GM23338 (cell line): ENCODE results near the gene GCK. TPM values are rescaled to one million over a fixed set of nuclear protein-coding genes. Genes with fewer than 3 reads are reported as not detected.

ENCODE experiments used
- ATAC-seq: fragments of 200-7000 bp; cut with Tn5 transposase; 3 replicates; pipeline ENCODE4 v1.9.1; 2020
- DNase-seq: peaks from one replicate; pipeline ENCODE4 v3.0.0-alpha.2; 2015; ENCODE audit warnings: low spot score
- H2AFZ ChIP-seq: fragments of 200-600 bp; sonication (generic); 2 replicates; pipeline ENCODE4 v1.8.0; 2016; ENCODE audit warnings: antibody characterized with exemption, mild to moderate bottlenecking, moderate library complexity
- H3F3A ChIP-seq: fragments of 200-600 bp; sonication (generic); replicated peaks from 2 replicates; pipeline ENCODE4 v1.8.0; 2017; ENCODE audit warnings: antibody characterized with exemption, mixed run types, low read depth
- H3K27ac ChIP-seq: fragments of 200-600 bp; sonication (generic); 2 replicates; pipeline ENCODE4 v1.6.1; 2016; ENCODE audit warnings: low read depth
- H3K27me3 ChIP-seq: fragments of 200-600 bp; sonication (generic); 2 replicates; pipeline ENCODE4 v1.8.0; 2016; ENCODE audit warnings: mild to moderate bottlenecking, mixed run types, moderate library complexity; ENCODE audit not compliant: insufficient read depth
- H3K36me3 ChIP-seq: fragments of 200-600 bp; sonication (generic); 2 replicates; pipeline ENCODE4 v1.8.0; 2016; ENCODE audit warnings: mild to moderate bottlenecking; ENCODE audit not compliant: insufficient read depth
- H3K4me1 ChIP-seq: fragments of 200-600 bp; sonication (generic); 2 replicates; pipeline ENCODE4 v1.8.0; 2016; ENCODE audit warnings: mild to moderate bottlenecking, moderate library complexity; ENCODE audit not compliant: insufficient read depth
- H3K4me2 ChIP-seq: fragments of 200-600 bp; sonication (generic); 2 replicates; pipeline ENCODE4 v1.7.1; 2017; ENCODE audit warnings: mixed run types
- H3K4me3 ChIP-seq: fragments of 200-600 bp; sonication (generic); 2 replicates; pipeline ENCODE4 v1.6.1; 2016; ENCODE audit warnings: mixed run types
- H3K79me2 ChIP-seq: fragments of 200-600 bp; sonication (generic); replicated peaks from 2 replicates; pipeline ENCODE4 v1.8.0; 2017; ENCODE audit warnings: mild to moderate bottlenecking; ENCODE audit not compliant: insufficient read depth
- H3K9me2 ChIP-seq: fragments of 200-600 bp; sonication (generic); 2 replicates; pipeline ENCODE4 v1.8.0; 2017; ENCODE audit not compliant: insufficient read depth
- H4K20me1 ChIP-seq: fragments of 200-600 bp; sonication (generic); replicated peaks from 2 replicates; pipeline ENCODE4 v1.8.0; 2017; ENCODE audit warnings: mild to moderate bottlenecking; ENCODE audit not compliant: insufficient read depth
- H3K27ac Mint-ChIP-seq: 2 replicates; pipeline ENCODE4 v1.8.0; 2020; ENCODE audit warnings: inconsistent platforms, mild to moderate bottlenecking, moderate library complexity, mixed read lengths
- H3K27me3 Mint-ChIP-seq: 3 replicates; pipeline ENCODE4 v1.8.0; 2022; ENCODE audit warnings: low read depth, mild to moderate bottlenecking, moderate library complexity, mixed read lengths, inconsistent platforms; ENCODE audit not compliant: insufficient read depth, poor library complexity
- H3K36me3 Mint-ChIP-seq: 3 replicates; pipeline ENCODE4 v1.8.0; 2021; ENCODE audit warnings: low read depth, mild to moderate bottlenecking, inconsistent platforms, moderate library complexity, mixed read lengths
- H3K4me1 Mint-ChIP-seq: 3 replicates; pipeline ENCODE4 v1.8.0; 2020; ENCODE audit warnings: mild to moderate bottlenecking, inconsistent platforms, mixed read lengths
- H3K4me3 Mint-ChIP-seq: 3 replicates; pipeline ENCODE4 v1.8.0; 2021; ENCODE audit warnings: moderate library complexity, mild to moderate bottlenecking, inconsistent platforms, mixed read lengths
- H3K9me3 Mint-ChIP-seq: 3 replicates; pipeline ENCODE4 v1.8.0; 2020; ENCODE audit warnings: moderate library complexity, mild to moderate bottlenecking, inconsistent platforms, mixed read lengths
- CREB1 ChIP-seq: fragments of 250-450 bp; sonication (Bioruptor Pico); IDR thresholded peaks from 2 replicates; pipeline ENCODE4 v1.5.0; 2020; ENCODE audit warnings: low read depth, mild to moderate bottlenecking, moderate library complexity
- CTCF ChIP-seq, 2 experiments: fragments of 200-600 bp in 1 of 2; sonication (generic) in 1 of 2; conservative IDR thresholded peaks; 2 replicates each; pipeline versions ENCODE4 v1.5.1 to v1.6.1; 2016 to 2017; ENCODE audit warnings: antibody characterized with exemption in 2 of 2, low read depth in 2 of 2, mild to moderate bottlenecking in 2 of 2, moderate library complexity in 1 of 2
- ETS1 ChIP-seq: IDR thresholded peaks from 2 replicates; pipeline ENCODE4 v1.6.1; 2016; ENCODE audit warnings: antibody characterized with exemption
- EZH2 ChIP-seq: fragments of 200-600 bp; sonication (generic); IDR thresholded peaks from one replicate; pipeline ENCODE4 v1.8.0; 2017; ENCODE audit warnings: antibody characterized with exemption, mild to moderate bottlenecking, low read depth; ENCODE audit not compliant: unreplicated experiment
- EZH2phosphoT487 ChIP-seq: fragments of 200-600 bp; sonication (generic); IDR thresholded peaks from one replicate; pipeline ENCODE4 v1.8.1; 2018; ENCODE audit warnings: antibody characterized with exemption; ENCODE audit not compliant: unreplicated experiment
- JUNB ChIP-seq: IDR thresholded peaks from one replicate; pipeline ENCODE4 v1.6.1; 2016; ENCODE audit warnings: antibody characterized with exemption; ENCODE audit not compliant: unreplicated experiment
- NANOG ChIP-seq: IDR thresholded peaks from 2 replicates; pipeline ENCODE4 v1.6.1; 2016; ENCODE audit warnings: antibody characterized with exemption, borderline replicate concordance
- POLR2AphosphoS5 ChIP-seq: IDR thresholded peaks from 2 replicates; pipeline ENCODE4 v1.6.1; 2016; ENCODE audit warnings: antibody characterized with exemption, low read depth
- REST ChIP-seq: IDR thresholded peaks from one replicate; pipeline ENCODE4 v1.6.1; 2018; ENCODE audit warnings: antibody characterized with exemption; ENCODE audit not compliant: unreplicated experiment
- STAT1 ChIP-seq: IDR thresholded peaks from one replicate; pipeline ENCODE4 v1.6.1; 2016; ENCODE audit warnings: antibody characterized with exemption; ENCODE audit not compliant: unreplicated experiment
- ZNF462 ChIP-seq: fragments of 250-450 bp; sonication (Bioruptor Pico); IDR thresholded peaks from 2 replicates; pipeline ENCODE4 v1.5.0; 2020; ENCODE audit warnings: mild to moderate bottlenecking, moderate library complexity
- polyA plus RNA-seq: library from polyadenylated mRNA; unstranded; fragments of >200 nt; fragmentation: Nextera tagmentation; extraction: Ambion mirVana; gene quantifications from 2 replicates; pipeline ENCODE4 v1.2.1, GENCODE V29; 2016
- total RNA-seq: library from RNA; depleted of rRNA; stranded (reverse); fragments of >200 nt; shearing (Covaris generic); gene quantifications from 2 replicates; pipeline ENCODE4 v1.2.3, GENCODE V29; 2014

GCK gene
- total and polyA plus RNA-seq, 2 experiments from 2014 or later: 6.1 to 7.3 TPM

- no peaks in the 10 kb centered on the region for H3K9me2 ChIP-seq
- H3K27me3 ChIP-seq: peaks cover 9% of the 10 kb centered on the region; the same call in 1 of the 2 replicates
- DNase-seq: no peak
- Mint-ChIP-seq H3K9me3 (no peaks in the 10 kb centered on the region), H3K27me3 (peaks cover 17% of the 10 kb centered on the region), H3K4me3 (no peak overlapping the region), H3K4me1 (peaks cover 15% of the 10 kb centered on the region), H3K27ac (no peak overlapping the region), H3K36me3 (peaks cover 9% of the 10 kb centered on the region; the same call in 2 of the 3 replicates)
- H3K79me2 ChIP-seq: no peaks in the 10 kb centered on the region; the same call in 1 of the 2 replicates
- no peak overlapping the region for H2AFZ ChIP-seq
- no peak overlapping the region for H3K4me3 ChIP-seq
- TF ChIP-seq JUNB: no peak
- no peak for TF ChIP-seq CREB1
- no peak for TF ChIP-seq POLR2AphosphoS5
- no peak for TF ChIP-seq ETS1
- TF ChIP-seq EZH2: no peak
- TF ChIP-seq CTCF (conservative IDR thresholded peaks at IDR 0.05; ENCODE audit: low read depth in 2 of 2): no peak
- no peak for TF ChIP-seq EZH2phosphoT487
- TF ChIP-seq ZNF462 (CRISPR knock-in tag): no peak
- TF ChIP-seq NANOG: no peak
- TF ChIP-seq REST: no peak
- TF ChIP-seq STAT1: no peak
- H3K27ac ChIP-seq: no peak overlapping the region
- no peaks in the 10 kb centered on the region for H4K20me1 ChIP-seq
- no peak overlapping the region for H3K4me2 ChIP-seq
- peaks cover 8% of the 10 kb centered on the region; the same call in 1 of the 2 replicates for H3K4me1 ChIP-seq
- no peak for ATAC-seq
- H3K36me3 ChIP-seq: no peaks in the 10 kb centered on the region
- H3F3A ChIP-seq: no peaks in the 10 kb centered on the region
Observed at GRCh38 chr7:44107116-44107960, 81.9 kb downstream of the GCK start.
